ENCODE data around the gene PTPN4. TPM values are rescaled to one million over a fixed set of nuclear protein-coding genes. Genes with fewer than 3 reads are reported as not detected.

Gene PTPN4
- total RNA-seq, 3 donors from 2014 or later, result 23.1 to 35.4 (median 30.1) TPM

DNA sequence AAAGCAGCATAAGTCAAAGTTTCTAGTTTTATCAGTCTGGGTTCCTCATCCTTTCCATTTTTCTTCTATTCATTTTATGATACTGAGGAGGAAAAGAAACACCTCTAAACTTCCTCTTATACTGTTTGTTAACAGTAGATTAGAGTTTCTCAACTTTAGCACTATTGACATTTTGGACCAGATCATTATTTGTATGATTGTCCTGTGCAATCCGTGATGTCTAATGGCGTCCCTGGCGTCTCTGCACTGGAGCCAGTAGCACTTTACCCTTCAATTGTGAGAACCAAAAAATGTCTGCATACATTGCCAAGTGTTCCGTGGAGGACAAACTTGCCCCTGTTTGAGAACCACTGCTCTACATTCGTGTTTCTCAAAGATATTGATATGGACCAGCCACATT is 25.2 kb downstream of the PTPN4 start:
- intact Hi-C loops (cut with DNase I, micrococcal nuclease), result no loop called here
- no peak for ATAC-seq
- no peaks in the 10 kb centered on the region for H3K4me1 ChIP-seq (ENCODE audit: low read depth)
- no peaks in the 10 kb centered on the region for H3K36me3 ChIP-seq (ENCODE audit: low read depth)
- peaks cover under 1% of the 10 kb centered on the region for H3K9me3 ChIP-seq
- TF ChIP-seq, protein P1, sequence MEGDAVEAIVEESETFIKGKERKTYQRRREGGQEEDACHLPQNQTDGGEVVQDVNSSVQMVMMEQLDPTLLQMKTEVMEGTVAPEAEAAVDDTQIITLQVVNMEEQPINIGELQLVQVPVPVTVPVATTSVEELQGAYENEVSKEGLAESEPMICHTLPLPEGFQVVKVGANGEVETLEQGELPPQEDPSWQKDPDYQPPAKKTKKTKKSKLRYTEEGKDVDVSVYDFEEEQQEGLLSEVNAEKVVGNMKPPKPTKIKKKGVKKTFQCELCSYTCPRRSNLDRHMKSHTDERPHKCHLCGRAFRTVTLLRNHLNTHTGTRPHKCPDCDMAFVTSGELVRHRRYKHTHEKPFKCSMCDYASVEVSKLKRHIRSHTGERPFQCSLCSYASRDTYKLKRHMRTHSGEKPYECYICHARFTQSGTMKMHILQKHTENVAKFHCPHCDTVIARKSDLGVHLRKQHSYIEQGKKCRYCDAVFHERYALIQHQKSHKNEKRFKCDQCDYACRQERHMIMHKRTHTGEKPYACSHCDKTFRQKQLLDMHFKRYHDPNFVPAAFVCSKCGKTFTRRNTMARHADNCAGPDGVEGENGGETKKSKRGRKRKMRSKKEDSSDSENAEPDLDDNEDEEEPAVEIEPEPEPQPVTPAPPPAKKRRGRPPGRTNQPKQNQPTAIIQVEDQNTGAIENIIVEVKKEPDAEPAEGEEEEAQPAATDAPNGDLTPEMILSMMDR (IDR thresholded peaks at IDR 0.05), result no peak
- no peak for DNase-seq
- H3K4me3 ChIP-seq, result no peak overlapping the region

- Histone ChIP-seq H3K9me3 (peaks cover 14% of the 10 kb centered on the region), H3K4me1 (ENCODE audit: low read depth) (no peaks in the 10 kb centered on the region), H3K36me3 (ENCODE audit: low read depth) (no peaks in the 10 kb centered on the region), H3K4me3 (no peak overlapping the region)
- ATAC-seq (no peak), DNase-seq (no peak)
- intact Hi-C loops (cut with DNase I, micrococcal nuclease), result no loop called here
- TF ChIP-seq, protein P1 (IDR thresholded peaks at IDR 0.05), result no peak
Observed at GRCh38 chr2:119786295-119786694, 26.6 kb downstream of the PTPN4 start.

GRCh38 chr2:119788752-119789151 is 29.0 kb downstream of the PTPN4 start:
- H3K4me3 ChIP-seq, result no peak overlapping the region
- no peak for ATAC-seq
- H3K9me3 ChIP-seq, result peaks cover 35% of the 10 kb centered on the region
- no peak for DNase-seq
- TF ChIP-seq, protein P1 (IDR thresholded peaks at IDR 0.05), result no peak
- H3K4me1 ChIP-seq (ENCODE audit: low read depth), result no peaks in the 10 kb centered on the region
- no peaks in the 10 kb centered on the region for H3K36me3 ChIP-seq (ENCODE audit: low read depth)
- intact Hi-C loops (cut with DNase I, micrococcal nuclease), result no loop called here

DNA sequence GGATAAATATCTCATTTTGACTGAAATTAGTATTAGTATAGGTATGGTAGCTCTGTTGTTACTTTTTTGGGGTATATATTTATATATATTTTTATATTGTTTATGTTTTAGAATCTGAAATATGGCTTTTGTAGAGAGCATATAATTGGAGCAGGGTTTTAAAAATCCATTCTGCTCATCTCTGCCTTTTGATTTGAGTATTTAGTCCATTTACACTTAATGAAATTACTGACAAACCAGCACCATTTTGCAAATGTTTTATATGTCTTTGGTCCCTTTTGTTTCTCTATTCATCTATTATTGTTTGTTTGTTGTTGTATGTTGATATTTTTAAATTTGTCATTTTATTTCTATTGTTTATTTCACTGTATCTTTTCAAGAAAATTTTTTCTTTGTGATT is 30.7 kb downstream of the PTPN4 start:
- TF ChIP-seq, protein P1 (IDR thresholded peaks at IDR 0.05), result no peak
- H3K9me3 ChIP-seq, result peaks cover 35% of the 10 kb centered on the region
- H3K4me3 ChIP-seq, result no peak overlapping the region
- no peaks in the 10 kb centered on the region for H3K4me1 ChIP-seq (ENCODE audit: low read depth)
- DNase-seq (no peak), ATAC-seq (no peak)
- intact Hi-C loops (cut with DNase I, micrococcal nuclease), result no loop called here
- no peaks in the 10 kb centered on the region for H3K36me3 ChIP-seq (ENCODE audit: low read depth)

- ATAC-seq (no peak), DNase-seq (no peak)
- Histone ChIP-seq H3K9me3 (peaks cover 35% of the 10 kb centered on the region), H3K36me3 (ENCODE audit: low read depth) (no peaks in the 10 kb centered on the region), H3K4me3 (no peak overlapping the region), H3K4me1 (ENCODE audit: low read depth) (no peaks in the 10 kb centered on the region)
- TF ChIP-seq, protein P1 (IDR thresholded peaks at IDR 0.05), result no peak
- intact Hi-C loops (cut with DNase I, micrococcal nuclease), result no loop called here
Observed at GRCh38 chr2:119792907-119793312, 33.2 kb downstream of the PTPN4 start.

DNA sequence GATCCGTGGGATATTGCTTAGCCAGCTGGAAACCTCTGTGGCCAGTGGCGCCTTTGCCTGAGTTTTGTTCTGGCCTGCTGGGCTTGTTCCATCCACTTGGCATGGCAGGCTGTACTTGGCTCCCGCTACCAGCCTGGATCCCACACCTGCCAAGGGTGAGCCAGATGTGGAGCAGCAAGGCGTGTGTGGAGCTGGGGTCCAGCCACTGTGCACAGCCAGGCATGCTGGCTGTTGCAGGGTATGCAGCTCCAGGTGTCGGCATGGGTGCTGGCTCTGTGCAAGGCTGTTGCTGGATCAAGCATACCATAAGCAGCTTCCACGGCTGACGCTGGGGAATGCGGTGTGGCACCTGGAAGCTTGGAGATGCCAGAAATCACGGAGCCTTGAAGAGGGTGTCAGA is 34.5 kb downstream of the PTPN4 start:
- Histone ChIP-seq H3K36me3 (ENCODE audit: low read depth) (no peaks in the 10 kb centered on the region), H3K4me3 (no peak overlapping the region), H3K4me1 (ENCODE audit: low read depth) (no peaks in the 10 kb centered on the region), H3K9me3 (peaks cover 35% of the 10 kb centered on the region)
- TF ChIP-seq, protein P1 (IDR thresholded peaks at IDR 0.05), result no peak
- ATAC-seq (no peak), DNase-seq (no peak)
- intact Hi-C loops (cut with DNase I, micrococcal nuclease), result no loop called here

All from mucosa of descending colon (tissue), 3 donors.